MM.1S (cell line): Measurements from ENCODE around the gene F7.

ENCODE experiments used
- EZH2 ChIP-seq: fragments of 300-600 bp; sonication (generic); optimal IDR thresholded peaks from 2 replicates; pipeline ENCODE3; 2017; ENCODE audit warnings: low read depth, mild to moderate bottlenecking, antibody characterized with exemption, low read length, mixed read lengths
- TF ChIP-seq, protein P1 (sequence below): fragments of 300-600 bp; sonication (generic); IDR thresholded peaks from 2 replicates; pipeline ENCODE4 v1.5.1; 2016; ENCODE audit warnings: antibody characterized with exemption, low read length, mixed read lengths

DNA sequence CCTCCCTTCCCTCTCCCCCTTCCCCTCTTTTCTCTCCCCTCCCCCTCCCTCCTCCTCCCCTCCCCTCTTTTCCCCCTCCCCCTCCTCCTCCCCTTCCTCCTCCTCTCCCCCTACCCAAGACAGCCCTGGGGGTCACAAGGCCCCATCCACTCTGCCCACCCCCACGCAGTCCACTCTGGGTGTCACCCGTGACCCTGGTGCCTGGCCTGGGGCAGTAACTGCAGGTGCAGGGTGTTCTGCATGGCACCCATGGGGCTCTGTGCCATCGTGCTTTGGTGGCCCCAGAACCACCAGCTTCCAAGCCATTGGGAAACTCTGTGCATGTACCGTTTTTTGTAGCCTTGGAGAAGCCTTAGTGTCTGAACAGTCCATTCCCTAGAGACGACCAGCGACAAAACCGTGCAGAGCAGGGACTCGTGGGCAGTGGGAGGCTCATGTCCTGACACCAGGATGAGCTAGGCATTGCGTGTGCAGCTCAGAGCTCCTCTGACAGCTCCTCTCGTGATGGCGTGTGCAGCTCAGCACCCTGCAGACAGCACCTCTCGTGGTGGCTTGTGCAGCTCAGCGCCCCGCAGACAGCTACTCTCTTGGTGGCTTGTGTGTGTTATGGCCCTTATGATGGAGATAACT is 43.7 kb upstream of the F7 start:
- TF ChIP-seq, protein P1, sequence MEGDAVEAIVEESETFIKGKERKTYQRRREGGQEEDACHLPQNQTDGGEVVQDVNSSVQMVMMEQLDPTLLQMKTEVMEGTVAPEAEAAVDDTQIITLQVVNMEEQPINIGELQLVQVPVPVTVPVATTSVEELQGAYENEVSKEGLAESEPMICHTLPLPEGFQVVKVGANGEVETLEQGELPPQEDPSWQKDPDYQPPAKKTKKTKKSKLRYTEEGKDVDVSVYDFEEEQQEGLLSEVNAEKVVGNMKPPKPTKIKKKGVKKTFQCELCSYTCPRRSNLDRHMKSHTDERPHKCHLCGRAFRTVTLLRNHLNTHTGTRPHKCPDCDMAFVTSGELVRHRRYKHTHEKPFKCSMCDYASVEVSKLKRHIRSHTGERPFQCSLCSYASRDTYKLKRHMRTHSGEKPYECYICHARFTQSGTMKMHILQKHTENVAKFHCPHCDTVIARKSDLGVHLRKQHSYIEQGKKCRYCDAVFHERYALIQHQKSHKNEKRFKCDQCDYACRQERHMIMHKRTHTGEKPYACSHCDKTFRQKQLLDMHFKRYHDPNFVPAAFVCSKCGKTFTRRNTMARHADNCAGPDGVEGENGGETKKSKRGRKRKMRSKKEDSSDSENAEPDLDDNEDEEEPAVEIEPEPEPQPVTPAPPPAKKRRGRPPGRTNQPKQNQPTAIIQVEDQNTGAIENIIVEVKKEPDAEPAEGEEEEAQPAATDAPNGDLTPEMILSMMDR: no peak
- no peak for TF ChIP-seq EZH2
